Measurements from ENCODE around the gene SLC46A1. TPM values are rescaled to one million over a fixed set of nuclear protein-coding genes. Genes with fewer than 3 reads are reported as not detected.
A peak's percentile ranks its signal among the peaks of the same experiment; 100 is the strongest.

SLC46A1 gene
- total and polyA plus RNA-seq, 9 of the 15 experiments (the other 6 are each of a cell fraction or from before 2014, with no cell fraction given), result 0.24 to 5.5 (median 3.1) TPM

DNA sequence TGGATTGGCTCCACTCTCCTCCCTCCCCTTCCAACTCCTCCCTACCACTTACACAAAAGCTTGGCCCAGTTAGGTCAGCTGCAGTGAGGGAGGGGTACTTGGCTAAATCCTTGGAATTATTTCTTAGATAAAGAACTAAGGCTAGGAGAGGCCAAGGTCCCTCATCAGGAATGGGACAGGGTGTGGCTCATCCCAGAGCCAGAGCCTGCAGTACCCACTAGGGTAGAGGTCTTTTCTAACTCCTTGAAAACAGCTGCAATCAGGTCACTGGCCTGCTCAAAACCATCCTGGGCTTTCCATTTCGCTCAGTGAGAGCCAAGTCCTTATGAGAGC, 1.9 kb upstream of the SLC46A1 start:
- no TSS peak for BruUV-seq (replicated peaks)
- FAIRE-seq (no peak), DNase-seq (ENCODE audit: extremely low read depth in 1 of 4, low spot score in 3 of 4) (no peak), ATAC-seq (no peak)
- WGBS (ENCODE audit: insufficient coverage, low coverage, missing lambda C conversion rate), result 27% methylated on average over 1 of the region's 1 CpG
- peak overlapping the region in 1 of 2 experiments; percentile 3; a peak in 1 of 4 replicates for H3K9ac ChIP-seq (ENCODE audit: insufficient read depth in 1 of 2, low read depth in 2 of 2, low read length in 2 of 2)
- H3K36me3 ChIP-seq (ENCODE audit: control insufficient read depth, insufficient read depth, low read length), result peaks cover 2% of the 10 kb centered on the region; the same call in 1 of the 3 replicates
- intact Hi-C loops (cut with micrococcal nuclease), result no loop called here
- H3K27ac ChIP-seq (ENCODE audit: extremely low read depth, low read depth, low read length), result no peak overlapping the region
- H3K4me2 ChIP-seq (ENCODE audit: insufficient read depth, low read length), result no peak overlapping the region
- POLR2A ChIA-PET, result interaction anchor here (0.5 kb wide), 1 partner anchor 887 kb away, joined by 4 read pairs; no protein-coding TSS in a partner anchor
- peaks cover 8 to 21% of the 10 kb centered on the region in 2 experiments; a peak in 3 of 5 replicates for H3K4me1 ChIP-seq (replicated peaks in 1 of 2; ENCODE audit: control insufficient read depth in 2 of 2, insufficient read depth in 2 of 2, low read length in 2 of 2)
- CTCF ChIA-PET (ENCODE audit: low intra/inter-chr PET ratio), result no interaction called here
- H3K9me3 ChIP-seq (replicated peaks; ENCODE audit: control insufficient read depth, insufficient read depth, low read depth, low read length), result no peaks in the 10 kb centered on the region
- peaks cover 2% of the 10 kb centered on the region; the same call in 1 of the 3 replicates for H3K79me2 ChIP-seq (ENCODE audit: control insufficient read depth, insufficient read depth, low read length)
- no peak for TF ChIP-seq MCM2 (IDR thresholded peaks at IDR 0.05; ENCODE audit: low read depth)
- no peak for TF ChIP-seq ZHX1 (conservative IDR thresholded peaks at IDR 0.05; ENCODE audit: low read length)
- TF ChIP-seq CBFA2T3 (IDR thresholded peaks at IDR 0.05), result no peak
- no peak for TF ChIP-seq TSC22D4 (tag; IDR thresholded peaks at IDR 0.05)
- no peak for TF ChIP-seq PHF8 (IDR thresholded peaks at IDR 0.05; ENCODE audit: borderline replicate concordance, low read length)
- TF ChIP-seq NR3C1 (CRISPR knock-in tag; IDR thresholded peaks at IDR 0.05), result no peak
- TF ChIP-seq SFPQ (IDR thresholded peaks at IDR 0.05; ENCODE audit: low read depth, low read length), result no peak
- TF ChIP-seq, protein P1, sequence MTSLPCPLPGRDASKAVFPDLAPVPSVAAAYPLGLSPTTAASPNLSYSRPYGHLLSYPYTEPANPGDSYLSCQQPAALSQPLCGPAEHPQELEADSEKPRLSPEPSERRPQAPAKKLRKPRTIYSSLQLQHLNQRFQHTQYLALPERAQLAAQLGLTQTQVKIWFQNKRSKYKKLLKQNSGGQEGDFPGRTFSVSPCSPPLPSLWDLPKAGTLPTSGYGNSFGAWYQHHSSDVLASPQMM (CRISPR knock-in tag; IDR thresholded peaks at IDR 0.05), result no peak
- no peak for TF ChIP-seq KLF1 (tag; IDR thresholded peaks at IDR 0.05)
- no peak for TF ChIP-seq TCF15 (CRISPR knock-in tag; IDR thresholded peaks at IDR 0.05)
- no peak for TF ChIP-seq CHD1 (IDR thresholded peaks at IDR 0.05; ENCODE audit: low read length)
- TF ChIP-seq C11orf30 (IDR thresholded peaks at IDR 0.05; ENCODE audit: low read depth), result no peak
- TF ChIP-seq WHSC1 (IDR thresholded peaks at IDR 0.05; ENCODE audit: low read length), result no peak
- TF ChIP-seq, protein P2, sequence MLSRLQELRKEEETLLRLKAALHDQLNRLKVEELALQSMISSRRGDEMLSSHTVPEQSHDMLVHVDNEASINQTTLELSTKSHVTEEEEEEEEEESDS (CRISPR knock-in tag; IDR thresholded peaks at IDR 0.05), result no peak
- TF ChIP-seq ARID2 (IDR thresholded peaks at IDR 0.05), result no peak
- no peak for TF ChIP-seq ZZZ3 (IDR thresholded peaks at IDR 0.05)
- no peak for TF ChIP-seq ZFP36 (IDR thresholded peaks at IDR 0.05; ENCODE audit: low read depth, low read length, partially characterized antibody)
- TF ChIP-seq ZNF316 (IDR thresholded peaks at IDR 0.05), result no peak
- no peak for TF ChIP-seq TEAD1 (CRISPR knock-in tag; IDR thresholded peaks at IDR 0.05)
- in situ Hi-C loops (cut with MboI), result no loop called here
- H3K9me1 ChIP-seq (ENCODE audit: control insufficient read depth, insufficient read depth, low read length), result no peaks in the 10 kb centered on the region
- H3K4me3 ChIP-seq, result no peak overlapping the region
- H4K20me1 ChIP-seq (replicated peaks; ENCODE audit: control insufficient read depth, insufficient read depth, low read length), result no peaks in the 10 kb centered on the region
- peaks cover 0 to 3% of the 10 kb centered on the region in 2 experiments; a peak in 1 of 5 replicates for H3K27me3 ChIP-seq (ENCODE audit: control insufficient read depth in 2 of 2, insufficient read depth in 2 of 2, low read length in 2 of 2)
- H2AFZ ChIP-seq (ENCODE audit: low read depth, low read length), result no peak overlapping the region

All from K562 (cell line).